ENCODE measurements around the gene GPR63. TPM values are rescaled to one million over a fixed set of nuclear protein-coding genes. Genes with fewer than 3 reads are reported as not detected.

GPR63 gene
- total RNA-seq, 1 donor from 2014 or later = 1.0 TPM

- DNase-seq = no peak
- no peak overlapping the region for H3K27ac ChIP-seq (replicated peaks)
- no peak overlapping the region for H3K4me3 ChIP-seq
- no peaks in the 10 kb centered on the region for H3K36me3 ChIP-seq
- intact Hi-C loops (cut with micrococcal nuclease) = no loop called here
- no peaks in the 10 kb centered on the region for H3K27me3 ChIP-seq (ENCODE audit: low read depth)
- H3K4me1 ChIP-seq = peaks cover 6% of the 10 kb centered on the region
- TF ChIP-seq, protein P1, sequence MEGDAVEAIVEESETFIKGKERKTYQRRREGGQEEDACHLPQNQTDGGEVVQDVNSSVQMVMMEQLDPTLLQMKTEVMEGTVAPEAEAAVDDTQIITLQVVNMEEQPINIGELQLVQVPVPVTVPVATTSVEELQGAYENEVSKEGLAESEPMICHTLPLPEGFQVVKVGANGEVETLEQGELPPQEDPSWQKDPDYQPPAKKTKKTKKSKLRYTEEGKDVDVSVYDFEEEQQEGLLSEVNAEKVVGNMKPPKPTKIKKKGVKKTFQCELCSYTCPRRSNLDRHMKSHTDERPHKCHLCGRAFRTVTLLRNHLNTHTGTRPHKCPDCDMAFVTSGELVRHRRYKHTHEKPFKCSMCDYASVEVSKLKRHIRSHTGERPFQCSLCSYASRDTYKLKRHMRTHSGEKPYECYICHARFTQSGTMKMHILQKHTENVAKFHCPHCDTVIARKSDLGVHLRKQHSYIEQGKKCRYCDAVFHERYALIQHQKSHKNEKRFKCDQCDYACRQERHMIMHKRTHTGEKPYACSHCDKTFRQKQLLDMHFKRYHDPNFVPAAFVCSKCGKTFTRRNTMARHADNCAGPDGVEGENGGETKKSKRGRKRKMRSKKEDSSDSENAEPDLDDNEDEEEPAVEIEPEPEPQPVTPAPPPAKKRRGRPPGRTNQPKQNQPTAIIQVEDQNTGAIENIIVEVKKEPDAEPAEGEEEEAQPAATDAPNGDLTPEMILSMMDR (IDR thresholded peaks at IDR 0.05; ENCODE audit: borderline replicate concordance) = no peak
- no peaks in the 10 kb centered on the region for H3K9me3 ChIP-seq (replicated peaks)
These were observed 44.6 kb downstream of the GPR63 start for GRCh38 chr6:96792561-96793190.

GRCh38 chr6:96789871-96790270, 47.4 kb downstream of the GPR63 start:
- H3K36me3 ChIP-seq = no peaks in the 10 kb centered on the region
- no peak overlapping the region for H3K4me3 ChIP-seq
- H3K27me3 ChIP-seq (ENCODE audit: low read depth) = no peaks in the 10 kb centered on the region
- H3K4me1 ChIP-seq = peaks cover 6% of the 10 kb centered on the region
- no peak overlapping the region for H3K27ac ChIP-seq (replicated peaks)
- TF ChIP-seq, protein P1 (IDR thresholded peaks at IDR 0.05; ENCODE audit: borderline replicate concordance) = no peak
- no peak for DNase-seq
- H3K9me3 ChIP-seq (replicated peaks) = no peaks in the 10 kb centered on the region
- intact Hi-C loops (cut with micrococcal nuclease) = no loop called here

GRCh38 chr6:96787846-96788580, 49.3 kb downstream of the GPR63 start:
- peaks cover 6% of the 10 kb centered on the region for H3K4me1 ChIP-seq
- no peaks in the 10 kb centered on the region for H3K36me3 ChIP-seq
- no peak overlapping the region for H3K4me3 ChIP-seq
- TF ChIP-seq, protein P1 (IDR thresholded peaks at IDR 0.05; ENCODE audit: borderline replicate concordance) = no peak
- H3K9me3 ChIP-seq (replicated peaks) = no peaks in the 10 kb centered on the region
- DNase-seq = no peak
- no peak overlapping the region for H3K27ac ChIP-seq (replicated peaks)
- no peaks in the 10 kb centered on the region for H3K27me3 ChIP-seq (ENCODE audit: low read depth)
- intact Hi-C loops (cut with micrococcal nuclease) = no loop called here

- Histone ChIP-seq H3K27me3 (ENCODE audit: low read depth) (no peaks in the 10 kb centered on the region), H3K9me3 (replicated peaks) (no peaks in the 10 kb centered on the region), H3K4me3 (no peak overlapping the region), H3K27ac (replicated peaks) (no peak overlapping the region), H3K36me3 (no peaks in the 10 kb centered on the region), H3K4me1 (peaks cover 6% of the 10 kb centered on the region)
- intact Hi-C loops (cut with micrococcal nuclease) = no loop called here
- TF ChIP-seq, protein P1 (IDR thresholded peaks at IDR 0.05; ENCODE audit: borderline replicate concordance) = no peak
- DNase-seq = no peak
These were observed 50.9 kb downstream of the GPR63 start for GRCh38 chr6:96786336-96786735.

GRCh38 chr6:96784650-96785049, 52.6 kb downstream of the GPR63 start:
- TF ChIP-seq, protein P1 (IDR thresholded peaks at IDR 0.05; ENCODE audit: borderline replicate concordance) = no peak
- Histone ChIP-seq H3K9me3 (replicated peaks) (peaks cover 2% of the 10 kb centered on the region), H3K36me3 (no peaks in the 10 kb centered on the region), H3K27ac (replicated peaks) (no peak overlapping the region), H3K4me3 (no peak overlapping the region), H3K4me1 (peaks cover 6% of the 10 kb centered on the region), H3K27me3 (ENCODE audit: low read depth) (no peaks in the 10 kb centered on the region)
- DNase-seq = no peak
- intact Hi-C loops (cut with micrococcal nuclease) = no loop called here

All from left ventricle myocardium inferior (tissue), 1 donor.